ENCODE measurements around the gene CCDC59. TPM values are rescaled to one million over a fixed set of nuclear protein-coding genes. Genes with fewer than 3 reads are reported as not detected.

Gene CCDC59, protein sequence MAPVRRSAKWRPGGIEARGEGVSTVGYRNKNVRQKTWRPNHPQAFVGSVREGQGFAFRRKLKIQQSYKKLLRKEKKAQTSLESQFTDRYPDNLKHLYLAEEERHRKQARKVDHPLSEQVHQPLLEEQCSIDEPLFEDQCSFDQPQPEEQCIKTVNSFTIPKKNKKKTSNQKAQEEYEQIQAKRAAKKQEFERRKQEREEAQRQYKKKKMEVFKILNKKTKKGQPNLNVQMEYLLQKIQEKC
- total RNA-seq, result 141 TPM
- 100 to 1,000 TPM in 2 of 4 donors, 10 to 100 TPM in 2; 84.5 to 108 (median 99.8) TPM for polyA plus RNA-seq

GRCh38 chr12:82358200-82359114, at the start of gene CCDC59, which contains the start of gene METTL25:
CCDC59 (minus strand) TSS chr12:82358387; CDS start chr12:82358376, 11 bp downstream.
METTL25 (plus strand) TSS chr12:82358529; CDS start chr12:82358566, 37 bp downstream.
- Mint-ChIP-seq H3K36me3 (peaks cover 32% of the 10 kb centered on the region), H3K4me1 (peaks cover 26 to 70% (median 47%) of the 10 kb centered on the region in 4 donors), H3K9me3 (no peaks in the 10 kb centered on the region), H3K27ac (peak within 1 kb of the TSS; percentile 99 to 100 (median 99)), H3K4me3 (peak within 1 kb of the TSS; percentile 97 to 99 (median 98)), H3K27me3 (peaks cover 7% of the 10 kb centered on the region)
- Histone ChIP-seq H3K9me3 (ENCODE audit: control insufficient read depth in 2 of 2, low read length in 2 of 2) (no peaks in the 10 kb centered on the region), H3K27me3 (ENCODE audit: control insufficient read depth, insufficient read depth, low read length) (no peaks in the 10 kb centered on the region), H3K36me3 (ENCODE audit: control insufficient read depth, insufficient read depth, low read length) (peaks cover 17% of the 10 kb centered on the region), H3K27ac (ENCODE audit: insufficient read depth, low read length, poor library complexity, severe bottlenecking) (peak within 1 kb of the TSS; percentile 94), H3K4me1 (ENCODE audit: control insufficient read depth, insufficient read depth, low read length, poor library complexity, severe bottlenecking) (peaks cover 36% of the 10 kb centered on the region), H3K4me3 (ENCODE audit: low read depth, low read length) (peak within 1 kb of the TSS; percentile 97)
- ATAC-seq (ENCODE audit: low read depth in 2 of 2) (peak; percentile 92 to 93), DNase-seq (peak; percentile 95 to 98 (median 98))

DNA sequence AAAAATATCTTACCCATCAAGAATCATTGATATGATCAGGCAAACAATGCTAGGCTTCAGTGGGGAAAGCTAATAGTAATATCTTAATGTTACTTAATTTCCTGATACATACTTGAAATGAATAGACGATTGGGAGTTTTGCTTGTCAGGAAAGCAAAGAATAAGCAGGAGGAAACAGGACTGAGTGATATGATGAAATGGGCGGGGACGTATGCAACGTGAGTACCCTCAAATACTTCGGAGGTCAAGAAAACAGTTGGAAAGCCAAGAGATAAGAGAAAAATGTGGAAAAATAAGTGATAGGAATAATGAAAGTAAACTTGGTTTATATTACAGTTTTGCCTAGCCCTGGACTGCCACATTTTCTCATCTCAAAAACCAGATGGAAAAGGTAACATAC, 49.3 kb upstream of the CCDC59 start:
- no peak overlapping the region for H3K4me3 Mint-ChIP-seq
- no peak overlapping the region for H3K27ac ChIP-seq (ENCODE audit: insufficient read depth, low read length, poor library complexity, severe bottlenecking)
- peaks cover 0 to 4% (median 0%) of the 10 kb centered on the region in 4 donors for H3K4me1 Mint-ChIP-seq
- H3K36me3 ChIP-seq (ENCODE audit: control insufficient read depth, insufficient read depth, low read length), result peaks cover 9% of the 10 kb centered on the region
- no peaks in the 10 kb centered on the region for H3K9me3 ChIP-seq (ENCODE audit: control insufficient read depth in 2 of 2, low read length in 2 of 2)
- H3K9me3 Mint-ChIP-seq, result no peaks in the 10 kb centered on the region
- peaks cover 28% of the 10 kb centered on the region for H3K36me3 Mint-ChIP-seq
- ATAC-seq (ENCODE audit: low read depth in 2 of 2) (no peak), DNase-seq (no peak)
- no peaks in the 10 kb centered on the region for H3K27me3 Mint-ChIP-seq
- no peaks in the 10 kb centered on the region for H3K27me3 ChIP-seq (ENCODE audit: control insufficient read depth, insufficient read depth, low read length)
- no peak overlapping the region for H3K4me3 ChIP-seq (ENCODE audit: low read depth, low read length)
- no peak overlapping the region for H3K27ac Mint-ChIP-seq
- H3K4me1 ChIP-seq (ENCODE audit: control insufficient read depth, insufficient read depth, low read length, poor library complexity, severe bottlenecking), result no peaks in the 10 kb centered on the region

GRCh38 chr12:82406651-82407050, 48.5 kb upstream of the CCDC59 start:
- no peaks in the 10 kb centered on the region for H3K27me3 ChIP-seq (ENCODE audit: control insufficient read depth, insufficient read depth, low read length)
- DNase-seq (no peak), ATAC-seq (ENCODE audit: low read depth in 2 of 2) (no peak)
- H3K36me3 Mint-ChIP-seq, result peaks cover 28% of the 10 kb centered on the region
- no peak overlapping the region for H3K4me3 Mint-ChIP-seq
- H3K4me1 Mint-ChIP-seq, result peaks cover 0 to 4% (median 0%) of the 10 kb centered on the region in 4 donors
- no peaks in the 10 kb centered on the region for H3K9me3 ChIP-seq (ENCODE audit: control insufficient read depth in 2 of 2, low read length in 2 of 2)
- no peak overlapping the region for H3K27ac ChIP-seq (ENCODE audit: insufficient read depth, low read length, poor library complexity, severe bottlenecking)
- no peak overlapping the region for H3K27ac Mint-ChIP-seq
- H3K9me3 Mint-ChIP-seq, result no peaks in the 10 kb centered on the region
- no peaks in the 10 kb centered on the region for H3K27me3 Mint-ChIP-seq
- H3K4me1 ChIP-seq (ENCODE audit: control insufficient read depth, insufficient read depth, low read length, poor library complexity, severe bottlenecking), result no peaks in the 10 kb centered on the region
- no peak overlapping the region for H3K4me3 ChIP-seq (ENCODE audit: low read depth, low read length)
- H3K36me3 ChIP-seq (ENCODE audit: control insufficient read depth, insufficient read depth, low read length), result peaks cover 9% of the 10 kb centered on the region

GRCh38 chr12:82400819-82401218, 42.6 kb upstream of the CCDC59 start:
- Histone ChIP-seq H3K36me3 (ENCODE audit: control insufficient read depth, insufficient read depth, low read length) (peaks cover 14% of the 10 kb centered on the region), H3K27ac (ENCODE audit: insufficient read depth, low read length, poor library complexity, severe bottlenecking) (no peak overlapping the region), H3K4me1 (ENCODE audit: control insufficient read depth, insufficient read depth, low read length, poor library complexity, severe bottlenecking) (no peaks in the 10 kb centered on the region), H3K9me3 (ENCODE audit: control insufficient read depth in 2 of 2, low read length in 2 of 2) (no peaks in the 10 kb centered on the region), H3K4me3 (ENCODE audit: low read depth, low read length) (no peak overlapping the region), H3K27me3 (ENCODE audit: control insufficient read depth, insufficient read depth, low read length) (no peaks in the 10 kb centered on the region)
- Mint-ChIP-seq H3K4me3 (no peak overlapping the region), H3K27ac (no peak overlapping the region), H3K36me3 (peaks cover 14% of the 10 kb centered on the region), H3K4me1 (peaks cover 0 to 3% (median 0%) of the 10 kb centered on the region in 4 donors), H3K9me3 (no peaks in the 10 kb centered on the region), H3K27me3 (no peaks in the 10 kb centered on the region)
- DNase-seq (no peak), ATAC-seq (ENCODE audit: low read depth in 2 of 2) (no peak)

DNA sequence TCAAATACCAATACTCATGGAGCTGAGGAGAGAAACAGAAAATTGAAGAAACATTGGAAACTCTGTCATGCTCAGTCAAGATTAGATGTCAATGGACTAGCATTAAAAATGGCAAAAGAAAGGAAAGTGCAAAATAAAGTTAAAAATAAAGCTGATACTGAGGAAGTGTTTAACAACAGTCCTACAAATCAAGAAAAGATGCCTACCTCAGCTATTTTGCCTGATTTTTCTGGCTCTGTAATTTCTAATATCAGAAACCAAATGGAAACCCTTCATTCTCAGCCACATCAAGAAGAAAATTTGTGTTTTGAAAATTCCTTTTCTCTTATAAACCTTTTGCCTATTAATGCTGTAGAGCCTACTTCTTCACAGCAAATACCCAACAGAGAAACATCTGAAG, 40.7 kb upstream of the CCDC59 start:
- H3K36me3 Mint-ChIP-seq, result peaks cover 23% of the 10 kb centered on the region
- H3K27me3 Mint-ChIP-seq, result no peaks in the 10 kb centered on the region
- Histone ChIP-seq H3K27ac (ENCODE audit: insufficient read depth, low read length, poor library complexity, severe bottlenecking) (no peak overlapping the region), H3K4me1 (ENCODE audit: control insufficient read depth, insufficient read depth, low read length, poor library complexity, severe bottlenecking) (no peaks in the 10 kb centered on the region), H3K36me3 (ENCODE audit: control insufficient read depth, insufficient read depth, low read length) (peaks cover 16% of the 10 kb centered on the region), H3K9me3 (ENCODE audit: control insufficient read depth in 2 of 2, low read length in 2 of 2) (no peaks in the 10 kb centered on the region), H3K4me3 (ENCODE audit: low read depth, low read length) (no peak overlapping the region), H3K27me3 (ENCODE audit: control insufficient read depth, insufficient read depth, low read length) (no peaks in the 10 kb centered on the region)
- no peak overlapping the region for H3K27ac Mint-ChIP-seq
- DNase-seq (no peak), ATAC-seq (ENCODE audit: low read depth in 2 of 2) (no peak)
- no peak overlapping the region for H3K4me3 Mint-ChIP-seq
- H3K9me3 Mint-ChIP-seq, result no peaks in the 10 kb centered on the region
- peaks cover 0 to 3% (median 0%) of the 10 kb centered on the region in 4 donors for H3K4me1 Mint-ChIP-seq

- Histone ChIP-seq H3K27me3 (ENCODE audit: control insufficient read depth, insufficient read depth, low read length) (no peaks in the 10 kb centered on the region), H3K36me3 (ENCODE audit: control insufficient read depth, insufficient read depth, low read length) (peaks cover 8% of the 10 kb centered on the region), H3K4me3 (ENCODE audit: low read depth, low read length) (no peak overlapping the region), H3K27ac (ENCODE audit: insufficient read depth, low read length, poor library complexity, severe bottlenecking) (no peak overlapping the region), H3K9me3 (ENCODE audit: control insufficient read depth in 2 of 2, low read length in 2 of 2) (no peaks in the 10 kb centered on the region), H3K4me1 (ENCODE audit: control insufficient read depth, insufficient read depth, low read length, poor library complexity, severe bottlenecking) (no peaks in the 10 kb centered on the region)
- Mint-ChIP-seq H3K27me3 (no peaks in the 10 kb centered on the region), H3K9me3 (peaks cover 0 to 4% (median 0%) of the 10 kb centered on the region in 7 donors), H3K4me3 (no peak overlapping the region), H3K4me1 (peaks cover 2 to 16% (median 9%) of the 10 kb centered on the region in 4 donors), H3K36me3 (peaks cover 10% of the 10 kb centered on the region), H3K27ac (peak overlapping the region in 1 of 3 donors; percentile 35)
- peak in 1 of 3 donors; percentile 8 for DNase-seq
- ATAC-seq (ENCODE audit: low read depth in 2 of 2), result no peak
These were observed 25.9 kb upstream of the CCDC59 start for GRCh38 chr12:82383930-82384552.

GRCh38 chr12:82378997-82379396, 20.8 kb upstream of the CCDC59 start:
- ATAC-seq (ENCODE audit: low read depth in 2 of 2), result no peak

More at GRCh38 chr12:82378997-82379396, 20.8 kb upstream of the CCDC59 start:
- Histone ChIP-seq H3K27ac (ENCODE audit: insufficient read depth, low read length, poor library complexity, severe bottlenecking) (no peak overlapping the region), H3K9me3 (ENCODE audit: control insufficient read depth in 2 of 2, low read length in 2 of 2) (peaks cover 0 to 4% of the 10 kb centered on the region in 2 experiments), H3K36me3 (ENCODE audit: control insufficient read depth, insufficient read depth, low read length) (peaks cover under 1% of the 10 kb centered on the region), H3K27me3 (ENCODE audit: control insufficient read depth, insufficient read depth, low read length) (no peaks in the 10 kb centered on the region), H3K4me1 (ENCODE audit: control insufficient read depth, insufficient read depth, low read length, poor library complexity, severe bottlenecking) (no peaks in the 10 kb centered on the region), H3K4me3 (ENCODE audit: low read depth, low read length) (no peak overlapping the region)
- no peak for DNase-seq
- H3K9me3 Mint-ChIP-seq, result peaks cover 0 to 11% (median 0%) of the 10 kb centered on the region in 7 donors
- H3K27ac Mint-ChIP-seq, result no peak overlapping the region
- no peaks in the 10 kb centered on the region for H3K27me3 Mint-ChIP-seq
- H3K4me1 Mint-ChIP-seq, result peaks cover 2 to 9% (median 6%) of the 10 kb centered on the region in 4 donors
- no peak overlapping the region for H3K4me3 Mint-ChIP-seq
- peaks cover 17% of the 10 kb centered on the region for H3K36me3 Mint-ChIP-seq
